A673 (cell line): ENCODE data around the gene FHIT. TPM values are rescaled to one million over a fixed set of nuclear protein-coding genes. Genes with fewer than 3 reads are reported as not detected.

Experiments used
- BruUV-seq: library from RNA; stranded (reverse); fragments of 400-500 nt; replicated peaks from 2 replicates; lab custom pipeline; 2021; lab: Mats Ljungman, UMichigan
- CTCF ChIA-PET: fragments of 300-600 bp; sonication (Branson Sonifier 250); formaldehyde crosslinking; loops from one replicate; lab custom pipeline; 2022; ENCODE audit warnings: antibody characterized with exemption; lab: Charles Lee
- POLR2A ChIA-PET: fragments of 300-600 bp; sonication (Branson Sonifier 250); formaldehyde crosslinking; loops from one replicate; lab custom pipeline; 2022; ENCODE audit warnings: antibody characterized with exemption; ENCODE audit not compliant: low non-redundant PET; lab: Charles Lee
- DNase-seq: peaks from one replicate; pipeline ENCODE4 v3.0.0-alpha.2; 2015; ENCODE audit warnings: low spot score
- H3K27ac ChIP-seq: fragments of 200-600 bp; sonication (generic); 2 replicates; pipeline ENCODE4 v1.5.1; 2016; ENCODE audit warnings: mixed run types, low read depth, mild to moderate bottlenecking, mixed read lengths, antibody characterized with exemption, low read length; ENCODE audit not compliant: poor library complexity, severe bottlenecking
- H3K27me3 ChIP-seq: fragments of 200-600 bp; sonication (generic); replicated peaks from 2 replicates; pipeline ENCODE4 v1.6.1; 2017; ENCODE audit warnings: mixed run types, low read depth, mild to moderate bottlenecking, mixed read lengths, antibody characterized with exemption, low read length; ENCODE audit not compliant: insufficient read depth, poor library complexity
- H3K36me3 ChIP-seq: fragments of 200-600 bp; sonication (generic); 2 replicates; pipeline ENCODE4 v1.6.1; 2016; ENCODE audit warnings: mixed run types, mild to moderate bottlenecking, mixed read lengths, antibody characterized with exemption, low read length; ENCODE audit not compliant: insufficient read depth, poor library complexity, severe bottlenecking
- H3K4me1 ChIP-seq: fragments of 200-600 bp; sonication (generic); 2 replicates; pipeline ENCODE4 v1.6.1; 2017; ENCODE audit warnings: mixed run types, mild to moderate bottlenecking, mixed read lengths, antibody characterized with exemption, low read length; ENCODE audit not compliant: insufficient read depth, poor library complexity, severe bottlenecking
- H3K4me3 ChIP-seq: fragments of 200-600 bp; sonication (generic); 2 replicates; pipeline ENCODE4 v1.5.1; 2016; ENCODE audit warnings: low read depth, mixed run types, mild to moderate bottlenecking, mixed read lengths, low read length; ENCODE audit not compliant: poor library complexity, severe bottlenecking
- H3K9me3 ChIP-seq: fragments of 200-600 bp; sonication (generic); 2 replicates; pipeline ENCODE4 v1.6.1; 2016; ENCODE audit warnings: mixed run types, low read depth, mild to moderate bottlenecking, mixed read lengths, antibody characterized with exemption, low read length; ENCODE audit not compliant: poor library complexity, severe bottlenecking
- CTCF ChIP-seq: fragments of 300-800, 200-600 bp; sonication (generic); conservative IDR thresholded peaks from 2 replicates; pipeline ENCODE4 v1.5.1; 2017; ENCODE audit warnings: low read depth, mild to moderate bottlenecking, antibody characterized with exemption, low read length, moderate library complexity, mixed read lengths
- EZH2 ChIP-seq: fragments of 200-600 bp; sonication (generic); IDR thresholded peaks from 2 replicates; pipeline ENCODE4 v1.6.1; 2017; ENCODE audit warnings: borderline replicate concordance, low read depth, mild to moderate bottlenecking, mixed read lengths, antibody characterized with exemption, low read length; ENCODE audit not compliant: poor library complexity, severe bottlenecking
- intact Hi-C: fragments of 100-400 bp; cut with micrococcal nuclease; formaldehyde crosslinking; loops from one replicate; pipeline ENCODE4 v1.10.0; 2022; ENCODE audit not compliant: unreplicated experiment
- total RNA-seq: library from RNA; stranded (reverse); gene quantifications from 2 replicates; pipeline ENCODE4 v1.2.3, GENCODE V29; 2021

Gene FHIT
- total RNA-seq, 1 experiment from 2014 or later: not detected

GRCh38 chr3:59913645-59914044, 1337.6 kb downstream of the FHIT start:
- intact Hi-C loops: no loop called here
- TF ChIP-seq EZH2 (no peak), CTCF (no peak)
- Histone ChIP-seq H3K4me3 (no peak overlapping the region), H3K27me3 (no peaks in the 10 kb centered on the region), H3K27ac (no peak overlapping the region), H3K4me1 (no peaks in the 10 kb centered on the region), H3K36me3 (no peaks in the 10 kb centered on the region), H3K9me3 (no peaks in the 10 kb centered on the region)
- CTCF ChIA-PET: no interaction called here
- BruUV-seq: no TSS peak
- no peak for DNase-seq
- POLR2A ChIA-PET: no interaction called here

- CTCF ChIA-PET: no interaction called here
- Histone ChIP-seq H3K4me1 (no peaks in the 10 kb centered on the region), H3K27me3 (no peaks in the 10 kb centered on the region), H3K9me3 (no peaks in the 10 kb centered on the region), H3K4me3 (no peak overlapping the region), H3K27ac (no peak overlapping the region), H3K36me3 (no peaks in the 10 kb centered on the region)
- BruUV-seq: no TSS peak
- TF ChIP-seq EZH2: no peak
- TF ChIP-seq CTCF: no peak
- intact Hi-C loops: no loop called here
- POLR2A ChIA-PET: no interaction called here
- no peak for DNase-seq
Observed at GRCh38 chr3:59908701-59909100, 1342.6 kb downstream of the FHIT start.

GRCh38 chr3:59908280-59908679, 1343.0 kb downstream of the FHIT start:
- POLR2A ChIA-PET: no interaction called here
- TF ChIP-seq EZH2 (no peak), CTCF (no peak)
- DNase-seq: no peak
- Histone ChIP-seq H3K27ac (no peak overlapping the region), H3K27me3 (no peaks in the 10 kb centered on the region), H3K36me3 (no peaks in the 10 kb centered on the region), H3K4me1 (no peaks in the 10 kb centered on the region), H3K9me3 (no peaks in the 10 kb centered on the region), H3K4me3 (no peak overlapping the region)
- CTCF ChIA-PET: no interaction called here
- BruUV-seq: no TSS peak
- intact Hi-C loops: no loop called here
